ENCODE data around the gene PPP1R12C. TPM values are rescaled to one million over a fixed set of nuclear protein-coding genes. Genes with fewer than 3 reads are reported as not detected.

The PPP1R12C gene
- 120 TPM for total RNA-seq
- long read RNA-seq, transcript PPP1R12C-201 (22 exons, 2,924 nt): major isoform, 9 of 128 reads
- long read RNA-seq, transcript PPP1R12C-209 (22 exons, 2,269 nt): major isoform, 9 of 128 reads
- long read RNA-seq, partial matches to known transcripts: 58 of 128 reads
- long read RNA-seq, other reads (novel, unspliced or antisense): 51 of 128 reads

DNA sequence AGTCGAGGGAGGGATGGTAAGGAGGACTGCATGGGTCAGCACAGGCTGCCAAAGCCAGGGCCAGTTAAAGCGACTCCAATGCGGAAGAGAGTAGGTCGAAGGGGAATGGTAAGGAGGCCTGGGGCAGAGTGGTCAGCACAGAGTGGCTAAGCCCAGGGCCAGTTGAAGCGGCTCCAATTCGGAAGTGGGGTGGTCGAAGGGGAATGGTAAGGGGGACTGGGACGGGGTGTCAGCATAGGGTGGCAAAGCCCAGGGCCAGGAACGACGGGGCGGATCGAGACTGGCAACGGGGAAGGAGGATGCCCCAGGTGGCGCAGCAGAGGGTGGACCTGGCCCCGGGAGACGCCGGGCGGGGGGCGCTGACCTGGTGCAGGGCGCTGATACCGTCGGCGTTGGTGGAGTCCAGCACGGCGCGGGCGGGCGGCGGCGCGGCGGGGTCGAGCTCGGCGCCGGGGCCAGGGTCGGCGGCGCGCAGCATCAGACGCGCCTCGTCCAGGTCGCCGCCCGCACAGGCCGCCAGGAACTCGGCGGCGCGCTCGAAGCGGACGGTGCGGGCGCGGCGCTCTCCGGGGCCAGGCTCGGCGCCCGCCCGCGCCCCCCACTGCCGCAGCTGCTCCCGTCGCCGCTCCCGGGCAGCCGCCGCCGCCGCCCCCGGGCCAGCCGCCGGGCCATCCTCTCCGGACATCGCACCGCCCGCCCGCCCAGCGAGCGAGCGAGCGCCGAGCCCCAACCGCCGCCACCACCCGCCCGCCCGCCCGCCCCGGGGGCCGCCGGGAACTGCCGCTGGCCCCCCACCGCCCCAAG lies at the start of gene PPP1R12C:
TSS of gene PPP1R12C (minus strand) at position 779 of the 804 bp plus-strand sequence. CDS start at position 685, 94 bp downstream.
- ATAC-seq (no peak), DNase-seq (no peak)
- Histone ChIP-seq H3K36me3 (no peaks in the 10 kb centered on the region), H3K9me3 (no peaks in the 10 kb centered on the region), H3K27ac (peak within 1 kb of the TSS; percentile 78), H3K27me3 (no peaks in the 10 kb centered on the region), H3K4me1 (peaks cover 30% of the 10 kb centered on the region), H3K4me3 (peak within 1 kb of the TSS; percentile 84)
- intact Hi-C loops (cut with DNase I): no loop called here
- TF ChIP-seq, protein P1, sequence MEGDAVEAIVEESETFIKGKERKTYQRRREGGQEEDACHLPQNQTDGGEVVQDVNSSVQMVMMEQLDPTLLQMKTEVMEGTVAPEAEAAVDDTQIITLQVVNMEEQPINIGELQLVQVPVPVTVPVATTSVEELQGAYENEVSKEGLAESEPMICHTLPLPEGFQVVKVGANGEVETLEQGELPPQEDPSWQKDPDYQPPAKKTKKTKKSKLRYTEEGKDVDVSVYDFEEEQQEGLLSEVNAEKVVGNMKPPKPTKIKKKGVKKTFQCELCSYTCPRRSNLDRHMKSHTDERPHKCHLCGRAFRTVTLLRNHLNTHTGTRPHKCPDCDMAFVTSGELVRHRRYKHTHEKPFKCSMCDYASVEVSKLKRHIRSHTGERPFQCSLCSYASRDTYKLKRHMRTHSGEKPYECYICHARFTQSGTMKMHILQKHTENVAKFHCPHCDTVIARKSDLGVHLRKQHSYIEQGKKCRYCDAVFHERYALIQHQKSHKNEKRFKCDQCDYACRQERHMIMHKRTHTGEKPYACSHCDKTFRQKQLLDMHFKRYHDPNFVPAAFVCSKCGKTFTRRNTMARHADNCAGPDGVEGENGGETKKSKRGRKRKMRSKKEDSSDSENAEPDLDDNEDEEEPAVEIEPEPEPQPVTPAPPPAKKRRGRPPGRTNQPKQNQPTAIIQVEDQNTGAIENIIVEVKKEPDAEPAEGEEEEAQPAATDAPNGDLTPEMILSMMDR (IDR thresholded peaks at IDR 0.05): no peak

DNA sequence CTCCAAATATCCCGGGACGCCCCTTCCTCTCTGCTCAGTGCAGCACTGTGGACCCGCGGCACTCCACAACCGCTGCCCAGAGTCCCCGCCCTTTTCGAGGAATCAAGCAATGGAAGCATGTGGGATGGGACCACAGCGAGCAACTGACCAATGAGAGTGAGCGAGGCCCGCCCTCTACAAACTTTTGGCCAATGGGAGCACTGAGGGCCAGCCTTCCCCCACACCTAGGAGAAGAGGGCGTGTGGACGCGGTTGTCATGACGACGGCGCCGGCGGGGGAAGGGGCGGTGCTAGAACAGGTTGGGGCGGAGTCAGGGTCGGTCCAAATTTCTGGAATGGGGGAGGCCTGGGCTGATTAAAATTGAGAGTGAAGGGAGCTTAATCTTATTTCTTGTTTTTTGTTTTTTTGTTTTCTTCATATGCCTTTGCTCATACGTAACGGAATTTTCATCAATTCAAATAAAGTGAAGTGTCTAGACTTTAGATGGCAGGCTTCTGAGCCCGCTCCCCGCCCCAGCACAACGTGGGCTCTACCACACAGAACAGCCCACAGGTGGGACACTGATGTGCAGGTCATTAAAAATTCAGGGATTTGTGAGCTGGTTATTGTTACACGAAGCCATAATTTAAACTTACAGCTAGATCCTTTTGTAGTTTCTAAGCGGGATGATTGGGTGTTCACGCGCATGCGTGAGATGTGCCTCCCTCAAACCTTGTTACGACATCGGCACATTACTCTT lies 49.3 kb upstream of the PPP1R12C start, which contains the start of gene DNAAF3:
TSS of gene DNAAF3 (minus strand) at position 84 of the 739 bp plus-strand sequence. CDS start 200 bp downstream, outside the sequence.
- Histone ChIP-seq H3K27ac (no peak within 1 kb of the TSS), H3K4me3 (peak within 1 kb of the TSS; percentile 43), H3K4me1 (no peaks in the 10 kb centered on the region), H3K27me3 (peaks cover 87% of the 10 kb centered on the region), H3K9me3 (no peaks in the 10 kb centered on the region), H3K36me3 (no peaks in the 10 kb centered on the region)
- TF ChIP-seq, protein P1 (IDR thresholded peaks at IDR 0.05): no peak
- peak; percentile 99 for ATAC-seq
- peak; percentile 96 for DNase-seq
- intact Hi-C loops (cut with DNase I): no loop called here

DNA sequence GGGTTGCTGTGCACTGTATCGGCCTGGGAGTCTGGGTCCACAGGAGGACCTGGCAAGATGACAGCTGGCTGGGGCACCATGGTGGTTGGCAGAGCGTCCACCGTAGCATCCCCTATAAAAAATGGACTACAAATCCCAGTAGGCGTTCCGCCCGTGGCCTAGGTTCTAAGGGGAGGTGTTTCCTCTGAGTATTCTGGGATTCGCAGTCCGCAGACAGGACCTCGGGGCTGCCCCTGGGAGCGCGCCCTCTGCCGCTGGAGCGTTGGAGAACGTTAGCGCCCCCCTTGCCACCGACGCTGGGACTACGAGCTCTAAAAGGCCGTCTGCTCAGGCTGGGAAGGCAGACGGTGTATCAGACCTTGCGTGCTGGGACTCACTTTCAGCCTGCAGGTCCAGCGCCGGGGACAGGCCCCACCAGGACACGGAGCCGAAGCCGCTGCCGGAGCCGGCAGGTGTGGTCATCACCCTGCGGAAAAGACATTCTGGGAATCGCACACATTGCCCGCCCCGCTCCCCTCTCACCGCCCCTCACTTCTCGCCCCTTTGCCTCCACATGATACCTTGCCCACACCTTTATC lies 48.6 kb upstream of the PPP1R12C start:
- intact Hi-C loops (cut with DNase I): no loop called here
- Histone ChIP-seq H3K4me1 (no peaks in the 10 kb centered on the region), H3K36me3 (no peaks in the 10 kb centered on the region), H3K9me3 (no peaks in the 10 kb centered on the region), H3K27ac (no peak overlapping the region), H3K27me3 (peaks cover 88% of the 10 kb centered on the region), H3K4me3 (peak overlapping the region; percentile 43)
- ATAC-seq: peak; percentile 75
- DNase-seq: peak; percentile 78
- TF ChIP-seq, protein P1 (IDR thresholded peaks at IDR 0.05): peak; percentile 16

DNA sequence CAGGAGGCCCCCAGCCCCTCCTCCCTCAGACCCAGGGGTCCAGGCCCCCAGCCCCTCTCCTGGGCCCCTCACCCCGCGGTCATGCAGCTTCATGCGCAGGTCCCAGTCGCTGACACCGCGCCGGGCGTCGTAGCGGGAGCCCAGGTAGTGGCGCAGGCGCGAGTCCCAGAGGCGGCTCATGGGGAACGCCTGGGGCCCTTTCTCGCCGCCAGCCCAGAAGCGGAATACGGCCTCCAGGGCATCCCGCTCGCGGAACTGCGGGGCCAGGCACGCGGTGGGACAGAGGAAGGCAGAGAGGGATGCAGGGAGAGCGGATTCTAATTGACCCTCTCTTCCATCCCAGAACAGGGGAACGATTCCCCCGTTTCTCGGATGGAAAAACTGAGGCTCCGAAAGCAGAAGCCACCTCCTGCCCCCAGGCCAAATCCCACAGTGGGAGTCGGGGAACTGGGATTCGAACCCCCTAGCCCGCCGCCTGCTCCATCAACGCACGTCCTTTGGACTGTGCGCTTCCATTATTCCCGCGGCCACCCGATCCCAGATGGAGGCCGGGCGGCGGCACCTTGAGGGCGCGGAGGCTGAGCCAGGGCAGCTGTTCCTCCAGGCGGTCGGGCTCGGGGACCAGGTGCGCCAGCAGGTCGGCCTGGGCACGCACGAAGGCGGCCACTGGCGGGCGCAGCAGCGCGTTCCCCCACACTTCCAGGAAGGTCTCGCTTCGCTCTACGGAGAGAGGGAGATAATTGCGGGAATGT lies 44.3 kb upstream of the PPP1R12C start:
- Histone ChIP-seq H3K27me3 (peaks cover 68% of the 10 kb centered on the region), H3K9me3 (no peaks in the 10 kb centered on the region), H3K4me3 (no peak overlapping the region), H3K27ac (no peak overlapping the region), H3K4me1 (no peaks in the 10 kb centered on the region), H3K36me3 (no peaks in the 10 kb centered on the region)
- intact Hi-C loops (cut with DNase I): no loop called here
- DNase-seq (no peak), ATAC-seq (no peak)
- TF ChIP-seq, protein P1 (IDR thresholded peaks at IDR 0.05): no peak

DNA sequence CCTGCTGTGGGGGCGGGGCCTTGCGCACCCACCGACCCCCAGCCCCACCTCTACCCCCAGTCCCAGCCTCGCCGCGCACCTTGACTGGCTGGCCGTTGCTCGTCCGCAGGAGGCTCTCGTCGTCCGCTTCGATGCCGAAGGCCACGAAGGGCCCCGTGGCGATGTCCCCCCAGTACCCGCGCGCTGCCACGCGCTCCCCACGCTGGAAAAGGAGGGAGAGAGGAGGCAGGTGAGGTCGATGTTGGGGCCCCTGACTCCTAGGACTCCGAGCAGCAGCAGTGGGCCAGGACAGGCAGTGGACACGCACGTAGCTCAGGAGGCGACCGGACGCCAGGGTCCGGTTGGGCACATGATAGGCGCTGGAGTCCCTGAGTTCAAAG lies 43.5 kb upstream of the PPP1R12C start:
- intact Hi-C loops (cut with DNase I): no loop called here
- ATAC-seq (no peak), DNase-seq (no peak)
- H3K27me3 ChIP-seq: peaks cover 70% of the 10 kb centered on the region
- no peak overlapping the region for H3K27ac ChIP-seq
- H3K4me1 ChIP-seq: no peaks in the 10 kb centered on the region
- no peak overlapping the region for H3K4me3 ChIP-seq
- no peaks in the 10 kb centered on the region for H3K9me3 ChIP-seq
- TF ChIP-seq, protein P1 (IDR thresholded peaks at IDR 0.05): no peak
- H3K36me3 ChIP-seq: no peaks in the 10 kb centered on the region

All from upper lobe of right lung (tissue), 1 donor.